HFF-Myc (cell line): ENCODE measurements around the gene SORBS1.

ENCODE experiments used
- DNase-seq: peaks from one replicate; pipeline ENCODE4 v3.0.0-alpha.2; 2011; ENCODE audit warnings: low read depth; ENCODE audit errors: extremely low read depth
- H3K4me3 ChIP-seq: replicated peaks from 2 replicates; pipeline ENCODE4 v1.5.1; 2011; ENCODE audit warnings: low read depth, mild to moderate bottlenecking, control low read depth, low read length
- TF ChIP-seq, protein P1 (sequence below): IDR thresholded peaks from 2 replicates; pipeline ENCODE4 v1.5.1; 2012; ENCODE audit warnings: mild to moderate bottlenecking, low read depth, low read length, control low read depth; ENCODE audit errors: missing control alignments

SORBS1 gene

GRCh38 chr10:95422233-95422632, 138.9 kb downstream of the SORBS1 start:
- no peak for DNase-seq
- TF ChIP-seq, protein P1, sequence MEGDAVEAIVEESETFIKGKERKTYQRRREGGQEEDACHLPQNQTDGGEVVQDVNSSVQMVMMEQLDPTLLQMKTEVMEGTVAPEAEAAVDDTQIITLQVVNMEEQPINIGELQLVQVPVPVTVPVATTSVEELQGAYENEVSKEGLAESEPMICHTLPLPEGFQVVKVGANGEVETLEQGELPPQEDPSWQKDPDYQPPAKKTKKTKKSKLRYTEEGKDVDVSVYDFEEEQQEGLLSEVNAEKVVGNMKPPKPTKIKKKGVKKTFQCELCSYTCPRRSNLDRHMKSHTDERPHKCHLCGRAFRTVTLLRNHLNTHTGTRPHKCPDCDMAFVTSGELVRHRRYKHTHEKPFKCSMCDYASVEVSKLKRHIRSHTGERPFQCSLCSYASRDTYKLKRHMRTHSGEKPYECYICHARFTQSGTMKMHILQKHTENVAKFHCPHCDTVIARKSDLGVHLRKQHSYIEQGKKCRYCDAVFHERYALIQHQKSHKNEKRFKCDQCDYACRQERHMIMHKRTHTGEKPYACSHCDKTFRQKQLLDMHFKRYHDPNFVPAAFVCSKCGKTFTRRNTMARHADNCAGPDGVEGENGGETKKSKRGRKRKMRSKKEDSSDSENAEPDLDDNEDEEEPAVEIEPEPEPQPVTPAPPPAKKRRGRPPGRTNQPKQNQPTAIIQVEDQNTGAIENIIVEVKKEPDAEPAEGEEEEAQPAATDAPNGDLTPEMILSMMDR: no peak
- no peak overlapping the region for H3K4me3 ChIP-seq

GRCh38 chr10:95421782-95422181, 139.4 kb downstream of the SORBS1 start:
- DNase-seq: no peak
- H3K4me3 ChIP-seq: no peak overlapping the region
- TF ChIP-seq, protein P1: no peak

DNA sequence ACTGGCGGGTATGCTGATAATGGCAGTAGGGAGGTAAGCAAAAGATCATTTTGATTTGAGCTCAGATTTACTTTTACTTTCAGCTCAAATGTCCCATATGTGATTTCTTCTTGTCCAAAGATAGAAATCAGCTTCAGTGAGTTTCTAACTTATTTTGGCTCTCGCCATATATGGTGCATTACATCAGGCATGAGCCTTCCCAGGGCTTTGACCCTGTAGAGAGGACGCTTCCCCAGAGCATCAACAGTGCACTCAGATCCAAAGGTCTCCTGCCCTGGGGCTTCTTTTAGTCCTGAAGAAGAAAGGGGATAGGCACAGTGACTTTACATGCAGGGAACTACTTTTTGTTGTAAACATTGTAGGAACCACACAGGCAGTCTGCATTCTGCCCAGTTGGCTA, 141.8 kb downstream of the SORBS1 start:
- TF ChIP-seq, protein P1: no peak
- no peak overlapping the region for H3K4me3 ChIP-seq
- no peak for DNase-seq

DNA sequence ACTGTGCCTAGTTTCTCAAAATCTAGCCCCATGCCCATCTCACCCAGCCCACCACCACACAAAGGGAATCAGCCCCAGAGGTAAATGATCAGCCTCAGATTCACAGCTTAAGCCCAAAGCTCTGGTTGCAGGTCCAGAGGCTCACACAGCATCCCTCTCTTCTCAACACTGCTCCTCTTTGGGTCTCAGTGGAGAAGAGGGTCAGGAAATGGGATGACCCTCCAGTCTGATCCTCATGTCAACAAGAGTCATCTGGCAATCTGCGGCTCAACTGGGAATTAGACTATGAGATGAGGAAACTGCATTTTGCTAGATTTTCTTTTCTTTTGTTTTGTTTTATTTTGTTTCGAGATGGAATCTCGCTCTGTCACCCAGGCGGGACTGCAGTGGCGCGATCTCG, 144.2 kb downstream of the SORBS1 start:
- H3K4me3 ChIP-seq: no peak overlapping the region
- no peak for DNase-seq
- TF ChIP-seq, protein P1: no peak

DNA sequence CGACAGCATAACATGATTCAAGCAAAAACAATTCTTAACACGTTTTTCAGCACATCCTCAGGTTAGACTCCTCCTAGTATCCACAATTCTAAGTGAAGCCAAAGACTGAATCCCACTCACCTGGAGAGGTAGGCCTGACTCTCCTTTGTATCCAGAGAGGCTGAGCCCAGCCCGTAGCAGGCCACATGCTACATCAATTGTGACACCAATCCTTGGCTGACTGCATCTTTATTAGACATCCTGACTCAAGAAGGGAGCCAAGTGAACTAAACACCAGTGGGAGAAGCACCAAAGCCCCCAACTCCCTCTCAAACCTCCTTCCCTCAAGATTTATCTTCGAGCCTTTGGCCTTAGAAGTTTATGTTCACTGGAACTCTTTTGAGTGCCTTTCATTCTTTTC, 144.9 kb downstream of the SORBS1 start:
- H3K4me3 ChIP-seq: no peak overlapping the region
- TF ChIP-seq, protein P1: no peak
- no peak for DNase-seq

- no peak for DNase-seq
- H3K4me3 ChIP-seq: no peak overlapping the region
- TF ChIP-seq, protein P1: no peak
Observed at GRCh38 chr10:95415621-95416031, 145.5 kb downstream of the SORBS1 start.

- TF ChIP-seq, protein P1: no peak
- no peak overlapping the region for H3K4me3 ChIP-seq
- no peak for DNase-seq
Observed at GRCh38 chr10:95414844-95415485, 146.2 kb downstream of the SORBS1 start.
